G401.6 (cell line): ENCODE results near the gene SACM1L.

Experiments used
- FAIRE-seq: peaks from 2 replicates; lab custom pipeline; 2012; peaks lifted over from hg19 to GRCh38; lab: Jason Lieb, UNC

Gene SACM1L

GRCh38 chr3:45771166-45771775 lies 82.1 kb downstream of the SACM1L start:
- no peak for FAIRE-seq

GRCh38 chr3:45771831-45772230 lies 82.6 kb downstream of the SACM1L start:
- FAIRE-seq, result no peak

GRCh38 chr3:45772341-45773035 lies 83.3 kb downstream of the SACM1L start:
- no peak for FAIRE-seq

GRCh38 chr3:45773072-45773471 lies 83.9 kb downstream of the SACM1L start:
- no peak for FAIRE-seq

GRCh38 chr3:45773714-45774449 lies 84.7 kb downstream of the SACM1L start:
- FAIRE-seq, result no peak

GRCh38 chr3:45774581-45775521 lies 85.7 kb downstream of the SACM1L start:
- FAIRE-seq, result no peak

- FAIRE-seq, result no peak
Measured at GRCh38 chr3:45775571-45776300, 86.5 kb downstream of the SACM1L start.

GRCh38 chr3:45776301-45776595 lies 87.1 kb downstream of the SACM1L start:
- FAIRE-seq, result no peak

GRCh38 chr3:45776611-45777010 lies 87.4 kb downstream of the SACM1L start:
- no peak for FAIRE-seq

- no peak for FAIRE-seq
Measured at GRCh38 chr3:45777111-45777745, 88.0 kb downstream of the SACM1L start.

- FAIRE-seq, result no peak
Measured at GRCh38 chr3:45777746-45778386, 88.7 kb downstream of the SACM1L start.

GRCh38 chr3:45778761-45779201 lies 89.6 kb downstream of the SACM1L start:
- no peak for FAIRE-seq

- FAIRE-seq, result no peak
Measured at GRCh38 chr3:45779746-45780735, 90.8 kb downstream of the SACM1L start.

GRCh38 chr3:45781271-45781670 lies 92.1 kb downstream of the SACM1L start:
- no peak for FAIRE-seq

GRCh38 chr3:45781841-45782240 lies 92.6 kb downstream of the SACM1L start:
- FAIRE-seq, result no peak

GRCh38 chr3:45782381-45782780 lies 93.2 kb downstream of the SACM1L start:
- no peak for FAIRE-seq

GRCh38 chr3:45783667-45784066 lies 94.5 kb downstream of the SACM1L start:
- FAIRE-seq, result no peak

- FAIRE-seq, result no peak
Measured at GRCh38 chr3:45785605-45786150, 96.5 kb downstream of the SACM1L start.

- FAIRE-seq, result no peak
Measured at GRCh38 chr3:45786801-45787495, 97.8 kb downstream of the SACM1L start.
